Pancreas (tissue), 10 donors: Measurements from ENCODE around the gene VPS36. TPM values are rescaled to one million over a fixed set of nuclear protein-coding genes. Genes with fewer than 3 reads are reported as not detected.
A peak's percentile ranks its signal among the peaks of the same experiment; 100 is the strongest.
"Not testable (repeated sequence)": the region's sequence is repeated elsewhere in the genome, so short reads cannot be mapped to it uniquely, and the experiment has no call there.

ENCODE experiments used
- ATAC-seq, 4 donors: fragments of 200-7000 bp; cut with Tn5 transposase; one replicate each; pipeline versions ENCODE4 v1.8.0 to v1.9.1; 2020; ENCODE audit warnings: mild to moderate bottlenecking in 4 of 4, moderate library complexity in 4 of 4
- DNase-seq, 6 donors: peaks; one replicate each; pipeline ENCODE4 v3.0.0-alpha.2; 2020
- FAIRE-seq: peaks from 2 replicates; lab custom pipeline; 2012; peaks lifted over from hg19 to GRCh38; lab: Jason Lieb, UNC
- H3K27ac ChIP-seq, 4 donors: fragments of 200-600 bp; sonication (generic); 1 replicate in 3 of 4; 2 replicates in 1 of 4; pipeline versions ENCODE4 v1.5.0 to v1.8.0; 2020
- H3K27me3 ChIP-seq, 4 donors: fragments of 200-600 bp; one replicate each; pipeline ENCODE4 v1.8.0; 2021
- H3K36me3 ChIP-seq, 3 donors: fragments of 200-600 bp; sonication (generic) in 1 of 3; one replicate each; pipeline versions ENCODE4 v1.5.0 to v1.8.0; 2020 to 2021
- H3K4me1 ChIP-seq, 3 donors: fragments of 200-600 bp; one replicate each; pipeline ENCODE4 v1.8.0; 2021
- H3K4me3 ChIP-seq, 4 donors: fragments of 200-600 bp; sonication (generic) in 2 of 4; one replicate each; pipeline versions ENCODE4 v1.5.0 to v1.8.0; 2020 to 2021
- H3K9me3 ChIP-seq, 4 donors: fragments of 200-600 bp; one replicate each; pipeline ENCODE4 v1.8.0; 2021
- WGBS, 2 donors: extraction: QIAGEN DNeasy Blood & Tissue Kit; methylation state at CpG; one replicate each; pipeline ENCODE4 v1.1.7; 2013; 5-methylcytosine and 5-hydroxymethylcytosine counted together
- intact Hi-C, 3 donors: fragments of 100-400 bp; cut with DNase I; formaldehyde crosslinking; loops; one replicate each; pipeline versions ENCODE4 v1.11.1 to v1.14.2; 2022
- polyA plus RNA-seq, 2 donors: library from polyadenylated mRNA; stranded (reverse); fragments of 200-250 nt; gene quantifications; one replicate each; pipeline ENCODE4 v1.2.3, GENCODE V29; 2013
- total RNA-seq, 6 donors: library from RNA; stranded (reverse); fragmentation: NEBNext Ultra II Directional in 4 of 6; extraction: Animal tissue kit (Norgen Biotek cat#: 25700) in 4 of 6; gene quantifications; one replicate each; pipeline versions ENCODE4 v1.2.1 to v1.2.4, GENCODE V29; 2021 to 2023
- TF ChIP-seq, protein P1 (sequence below), 4 donors: fragments of 200-600 bp; sonication (generic) in 3 of 4; IDR thresholded peaks; one replicate each; pipeline versions ENCODE4 v1.5.0 to v1.8.0; 2021; ENCODE audit warnings: antibody characterized with exemption in 4 of 4
- donor health status: healthy with polysubstance abuse.
- donor health status: DM: no; HTN: no; CAD: no; lungs with moderate emphysema.
- donor health status: DM: no; HTN: no; CAD: no.
- donor health status: control.
- donor health status: control.
- donor health status: Bipolar disorder and iron deficiency.
- donor health status: DM: yes; HTN: yes; CAD: no.
- donor health status: DM: no; HTN: no; CAD: no.
- donor health status: DM: no; HTN: no; CAD: no.
- donor health status: DM: yes; HTN: yes; CAD: no.

VPS36 gene
- total and polyA plus RNA-seq, 8 donors, result 10.5 to 23.5 (median 17.2) TPM

- H3K4me3 ChIP-seq, result no peak overlapping the region
- peaks cover 0 to 25% (median 9%) of the 10 kb centered on the region in 3 donors for H3K36me3 ChIP-seq
- FAIRE-seq, result no peak
- no peaks in the 10 kb centered on the region for H3K4me1 ChIP-seq
- no peaks in the 10 kb centered on the region for H3K27me3 ChIP-seq
- WGBS, 2 donors, result 83 to 86% methylated on average over 4 of the region's 4 CpGs
- DNase-seq, result no peak
- H3K9me3 ChIP-seq, result no peaks in the 10 kb centered on the region
- intact Hi-C loops, result no loop called here
- H3K27ac ChIP-seq, result no peak overlapping the region
- TF ChIP-seq, protein P1, sequence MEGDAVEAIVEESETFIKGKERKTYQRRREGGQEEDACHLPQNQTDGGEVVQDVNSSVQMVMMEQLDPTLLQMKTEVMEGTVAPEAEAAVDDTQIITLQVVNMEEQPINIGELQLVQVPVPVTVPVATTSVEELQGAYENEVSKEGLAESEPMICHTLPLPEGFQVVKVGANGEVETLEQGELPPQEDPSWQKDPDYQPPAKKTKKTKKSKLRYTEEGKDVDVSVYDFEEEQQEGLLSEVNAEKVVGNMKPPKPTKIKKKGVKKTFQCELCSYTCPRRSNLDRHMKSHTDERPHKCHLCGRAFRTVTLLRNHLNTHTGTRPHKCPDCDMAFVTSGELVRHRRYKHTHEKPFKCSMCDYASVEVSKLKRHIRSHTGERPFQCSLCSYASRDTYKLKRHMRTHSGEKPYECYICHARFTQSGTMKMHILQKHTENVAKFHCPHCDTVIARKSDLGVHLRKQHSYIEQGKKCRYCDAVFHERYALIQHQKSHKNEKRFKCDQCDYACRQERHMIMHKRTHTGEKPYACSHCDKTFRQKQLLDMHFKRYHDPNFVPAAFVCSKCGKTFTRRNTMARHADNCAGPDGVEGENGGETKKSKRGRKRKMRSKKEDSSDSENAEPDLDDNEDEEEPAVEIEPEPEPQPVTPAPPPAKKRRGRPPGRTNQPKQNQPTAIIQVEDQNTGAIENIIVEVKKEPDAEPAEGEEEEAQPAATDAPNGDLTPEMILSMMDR (IDR thresholded peaks at IDR 0.05), result no peak
- ATAC-seq, result peak in 1 of 4 donors; percentile 46
Measured at GRCh38 chr13:52411629-52412028, 38.8 kb downstream of the VPS36 start.

- ATAC-seq, H3K27me3 ChIP-seq, H3K36me3 ChIP-seq, H3K27ac ChIP-seq, intact Hi-C loops, FAIRE-seq, H3K9me3 ChIP-seq, H3K4me1 ChIP-seq, H3K4me3 ChIP-seq: not testable (repeated sequence)
- DNase-seq, result peak in 1 of 6 donors; percentile 58
- WGBS, 2 donors, result 95% methylated on average over 23 to 33 of the region's 33 CpGs
Measured at GRCh38 chr13:52408071-52408658, 42.3 kb downstream of the VPS36 start.

DNA sequence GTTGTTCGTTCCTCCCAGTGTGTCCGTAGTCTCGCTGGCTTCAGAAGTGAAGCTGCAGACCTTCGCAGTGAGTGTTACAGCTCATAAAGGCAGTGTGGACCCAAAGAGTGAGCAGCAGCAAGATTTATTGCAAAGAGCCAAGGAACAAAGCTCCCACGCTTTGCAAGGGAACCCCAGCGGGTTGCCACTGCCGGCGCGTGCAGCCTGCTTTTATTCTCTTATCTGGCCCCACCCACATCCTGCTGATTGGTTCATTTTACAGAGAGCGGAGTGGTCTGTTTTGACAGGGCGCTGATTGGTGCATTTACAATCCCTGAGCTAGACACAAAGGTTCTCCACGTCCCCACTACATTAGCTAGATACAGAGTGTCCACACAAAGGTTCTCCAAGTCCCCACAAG lies 43.0 kb downstream of the VPS36 start:
- WGBS, 2 donors, result 95 to 96% methylated on average over 12 of the region's 12 CpGs
- DNase-seq, H3K27me3 ChIP-seq, H3K9me3 ChIP-seq, H3K27ac ChIP-seq, H3K4me3 ChIP-seq, ATAC-seq, FAIRE-seq, intact Hi-C loops, H3K36me3 ChIP-seq, H3K4me1 ChIP-seq: not testable (repeated sequence)

GRCh38 chr13:52406629-52407028 lies 43.8 kb downstream of the VPS36 start:
- H3K36me3 ChIP-seq, result peaks cover 0 to 3% (median 0%) of the 10 kb centered on the region in 3 donors
- no peak overlapping the region for H3K4me3 ChIP-seq
- ATAC-seq, result no peak
- DNase-seq, result no peak
- H3K4me1 ChIP-seq, result peaks cover 0 to 9% (median 0%) of the 10 kb centered on the region in 3 donors
- FAIRE-seq, result no peak
- no peaks in the 10 kb centered on the region for H3K9me3 ChIP-seq
- H3K27me3 ChIP-seq, result peaks cover 0 to 10% (median 0%) of the 10 kb centered on the region in 4 donors
- TF ChIP-seq, protein P1 (IDR thresholded peaks at IDR 0.05), result no peak
- H3K27ac ChIP-seq, result no peak overlapping the region
- 30 to 39% methylated on average over 4 of the region's 4 CpGs for WGBS, 2 donors
- intact Hi-C loops, result no loop called here

GRCh38 chr13:52405767-52406494 lies 44.5 kb downstream of the VPS36 start, which contains the start of gene THSD1:
THSD1 (minus strand) TSS chr13:52406172; CDS start chr13:52402600, 3,572 bp downstream.
- TF ChIP-seq, protein P1 (IDR thresholded peaks at IDR 0.05), result no peak
- Histone ChIP-seq H3K27ac (no peak within 1 kb of the TSS), H3K4me3 (peak within 1 kb of the TSS in 3 of 4 donors; percentile 3 to 46 (median 25)), H3K27me3 (peaks cover 0 to 10% (median 0%) of the 10 kb centered on the region in 4 donors), H3K9me3 (no peaks in the 10 kb centered on the region), H3K4me1 (peaks cover 0 to 9% (median 0%) of the 10 kb centered on the region in 3 donors), H3K36me3 (no peaks in the 10 kb centered on the region)
- intact Hi-C loops, result no loop called here
- FAIRE-seq (no peak), ATAC-seq (peak; percentile 40 to 78 (median 59)), DNase-seq (peak in 5 of 6 donors; percentile 7 to 67 (median 38))
- WGBS, 2 donors, result 1 to 2% methylated on average over 54 to 68 of the region's 68 CpGs
